K562 (cell line): Measurements from ENCODE around the gene LIN28B. TPM values are rescaled to one million over a fixed set of nuclear protein-coding genes. Genes with fewer than 3 reads are reported as not detected.
A peak's percentile ranks its signal among the peaks of the same experiment; 100 is the strongest.

ENCODE experiments used
- E2F3 ChIP-seq: fragments of 250-450 bp; sonication (Bioruptor Pico); IDR thresholded peaks from 2 replicates; pipeline ENCODE4 v1.4.0; 2020; ENCODE audit warnings: mild to moderate bottlenecking
- HDAC8 ChIP-seq: fragments of 450-650 bp; IDR thresholded peaks from 2 replicates; pipeline ENCODE4 v1.6.1; 2016; ENCODE audit warnings: mild to moderate bottlenecking, missing genetic modification characterization, moderate library complexity, missing compliant biosample characterization
- MAZ ChIP-seq, 2 experiments: fragments of 450-650 bp in 1 of 2; sonication (generic) in 1 of 2; formaldehyde crosslinking; IDR thresholded peaks in 1 of 2; conservative IDR thresholded peaks in 1 of 2; 2 replicates each; pipeline versions ENCODE4 v1.4.0 to v1.5.0; 2020; ENCODE audit warnings: mild to moderate bottlenecking in 1 of 2, missing genetic modification reagents in 1 of 2
- MBD2 ChIP-seq: sonication (generic); IDR thresholded peaks from 2 replicates; pipeline ENCODE4 v1.6.1; 2016; ENCODE audit warnings: low read depth, borderline replicate concordance
- NFYB ChIP-seq: IDR thresholded peaks from 2 replicates; pipeline ENCODE4 v1.6.1; 2011; ENCODE audit warnings: mild to moderate bottlenecking, moderate library complexity; ENCODE audit not compliant: insufficient read length; ENCODE audit errors: extremely low read depth
- PHB2 ChIP-seq: fragments of 450-650 bp; IDR thresholded peaks from 2 replicates; pipeline ENCODE4 v1.6.1; 2017; ENCODE audit warnings: low read depth
- SLC30A9 ChIP-seq: fragments of 250-450 bp; sonication (Bioruptor Pico); IDR thresholded peaks from 2 replicates; pipeline ENCODE4 v1.8.0; 2022; ENCODE audit warnings: mild to moderate bottlenecking, moderate library complexity
- SP2 ChIP-seq: IDR thresholded peaks from 2 replicates; pipeline ENCODE4 v1.6.1; 2011; ENCODE audit warnings: mild to moderate bottlenecking, low read depth, low read length, moderate library complexity; ENCODE audit not compliant: poor library complexity, severe bottlenecking; ENCODE audit errors: extremely low read depth
- SRSF9 ChIP-seq: fragments of 200-400 bp; formaldehyde crosslinking; IDR thresholded peaks from 2 replicates; pipeline ENCODE4 v1.6.1; 2017; ENCODE audit warnings: low read depth, low read length, borderline replicate concordance
- STAT5A ChIP-seq: IDR thresholded peaks from 2 replicates; pipeline ENCODE4 v1.6.1; 2012; ENCODE audit warnings: low read length, inconsistent platforms, borderline replicate concordance
- TEAD1 ChIP-seq, 2 experiments: fragments of 450-650 bp in 1 of 2; sonication (generic) in 1 of 2; formaldehyde crosslinking; IDR thresholded peaks; 2 replicates each; pipeline versions ENCODE4 v1.4.0 to v1.8.0; 2020 to 2022; ENCODE audit warnings: mild to moderate bottlenecking in 2 of 2, missing genetic modification reagents in 1 of 2
- THAP12 ChIP-seq: fragments of 250-450 bp; sonication (Bioruptor Pico); IDR thresholded peaks from 2 replicates; pipeline ENCODE4 v1.9.0; 2021; ENCODE audit warnings: mild to moderate bottlenecking, inconsistent platforms
- ZFP36 ChIP-seq: fragments of 150-350 bp; IDR thresholded peaks from 2 replicates; pipeline ENCODE4 v1.6.1; 2018; ENCODE audit warnings: low read length, low read depth; ENCODE audit not compliant: partially characterized antibody
- polyA plus RNA-seq, 8 experiments: library from polyadenylated mRNA; depleted of rRNA in 4 of 8; stranded (reverse) in 5 of 8; unstranded in 3 of 8; fragments of >200 nt; fragmentation: Nextera tagmentation in 2 of 8; fragmentation: Illumina TruSeq in 1 of 8; extraction: Ambion mirVana in 2 of 8; extraction: Trizol in 1 of 8; gene quantifications; 2 replicates each; pipeline versions ENCODE4 v1.2.1 to v1.2.3, GENCODE V29; 2011 to 2014; ENCODE audit warnings: inconsistent platforms in 1 of 8, missing spikeins in 1 of 8
- total RNA-seq, 7 experiments: library from RNA; depleted of rRNA in 6 of 7; stranded (reverse); fragments of >200 nt in 6 of 7; fragmentation: Illumina TruSeq in 2 of 7; extraction: Trizol in 2 of 7; gene quantifications; 2 replicates each; pipeline versions ENCODE4 v1.2.1 to v1.2.3, GENCODE V29; 2011 to 2021; ENCODE audit warnings: low replicate concordance in 1 of 7
- TF ChIP-seq, protein P1 (sequence below): fragments of 450-650 bp; IDR thresholded peaks from 2 replicates; pipeline ENCODE4 v1.6.1; 2016; ENCODE audit warnings: low read depth, mild to moderate bottlenecking, moderate library complexity
- TF ChIP-seq, protein P2 (sequence below): sonication (generic); formaldehyde crosslinking; IDR thresholded peaks from 2 replicates; pipeline ENCODE4 v1.8.0; 2023; ENCODE audit warnings: missing genetic modification reagents, mild to moderate bottlenecking, borderline replicate concordance
- TF ChIP-seq, protein P3 (sequence below), 2 experiments: fragments of 450-650 bp; IDR thresholded peaks; 2 replicates each; pipeline ENCODE4 v1.6.1; 2018; ENCODE audit warnings: mild to moderate bottlenecking in 2 of 2, low read depth in 1 of 2; ENCODE audit not compliant: partially characterized antibody in 2 of 2

Gene LIN28B
- total and polyA plus RNA-seq, 9 of the 15 experiments (the other 6 are each of a cell fraction or from before 2014, with no cell fraction given) = 20.9 to 77.3 (median 42.1) TPM

DNA sequence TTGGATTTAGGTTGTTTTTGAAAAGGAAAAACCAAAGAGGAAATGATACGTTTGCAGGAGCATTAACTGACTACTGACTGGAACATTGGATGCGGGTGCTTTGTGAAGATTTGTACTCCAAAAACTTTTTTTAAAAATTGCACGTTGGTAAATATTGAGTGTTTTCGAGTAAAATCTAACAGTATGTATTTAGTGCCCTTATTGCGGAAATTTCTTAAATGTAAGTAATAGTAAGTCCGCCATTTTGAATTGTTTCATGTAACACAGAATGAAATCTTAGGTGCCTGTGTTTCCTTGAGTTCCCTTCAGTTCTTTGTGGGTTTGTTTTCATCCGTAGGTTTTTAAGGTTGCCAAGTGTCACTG is 15.2 kb upstream of the LIN28B start (continued):
- TF ChIP-seq STAT5A = no peak
- TF ChIP-seq TEAD1 (CRISPR knock-in tag; IDR thresholded peaks at IDR 0.05) = no peak
- TF ChIP-seq, protein P1, sequence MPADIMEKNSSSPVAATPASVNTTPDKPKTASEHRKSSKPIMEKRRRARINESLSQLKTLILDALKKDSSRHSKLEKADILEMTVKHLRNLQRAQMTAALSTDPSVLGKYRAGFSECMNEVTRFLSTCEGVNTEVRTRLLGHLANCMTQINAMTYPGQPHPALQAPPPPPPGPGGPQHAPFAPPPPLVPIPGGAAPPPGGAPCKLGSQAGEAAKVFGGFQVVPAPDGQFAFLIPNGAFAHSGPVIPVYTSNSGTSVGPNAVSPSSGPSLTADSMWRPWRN = no peak
- peak in 1 of 2 experiments; percentile 32; a peak in 1 of 4 replicates for TF ChIP-seq MAZ (CRISPR knock-in tag; conservative IDR thresholded peaks at IDR 0.05 in 1 of 2, IDR thresholded peaks at IDR 0.05 in 1 of 2)
- no peak for TF ChIP-seq SRSF9
- TF ChIP-seq THAP12 = no peak
- TF ChIP-seq ZFP36 = no peak
- TF ChIP-seq MBD2 = no peak
- no peak for TF ChIP-seq SLC30A9
- TF ChIP-seq NFYB = no peak
- TF ChIP-seq, protein P2, sequence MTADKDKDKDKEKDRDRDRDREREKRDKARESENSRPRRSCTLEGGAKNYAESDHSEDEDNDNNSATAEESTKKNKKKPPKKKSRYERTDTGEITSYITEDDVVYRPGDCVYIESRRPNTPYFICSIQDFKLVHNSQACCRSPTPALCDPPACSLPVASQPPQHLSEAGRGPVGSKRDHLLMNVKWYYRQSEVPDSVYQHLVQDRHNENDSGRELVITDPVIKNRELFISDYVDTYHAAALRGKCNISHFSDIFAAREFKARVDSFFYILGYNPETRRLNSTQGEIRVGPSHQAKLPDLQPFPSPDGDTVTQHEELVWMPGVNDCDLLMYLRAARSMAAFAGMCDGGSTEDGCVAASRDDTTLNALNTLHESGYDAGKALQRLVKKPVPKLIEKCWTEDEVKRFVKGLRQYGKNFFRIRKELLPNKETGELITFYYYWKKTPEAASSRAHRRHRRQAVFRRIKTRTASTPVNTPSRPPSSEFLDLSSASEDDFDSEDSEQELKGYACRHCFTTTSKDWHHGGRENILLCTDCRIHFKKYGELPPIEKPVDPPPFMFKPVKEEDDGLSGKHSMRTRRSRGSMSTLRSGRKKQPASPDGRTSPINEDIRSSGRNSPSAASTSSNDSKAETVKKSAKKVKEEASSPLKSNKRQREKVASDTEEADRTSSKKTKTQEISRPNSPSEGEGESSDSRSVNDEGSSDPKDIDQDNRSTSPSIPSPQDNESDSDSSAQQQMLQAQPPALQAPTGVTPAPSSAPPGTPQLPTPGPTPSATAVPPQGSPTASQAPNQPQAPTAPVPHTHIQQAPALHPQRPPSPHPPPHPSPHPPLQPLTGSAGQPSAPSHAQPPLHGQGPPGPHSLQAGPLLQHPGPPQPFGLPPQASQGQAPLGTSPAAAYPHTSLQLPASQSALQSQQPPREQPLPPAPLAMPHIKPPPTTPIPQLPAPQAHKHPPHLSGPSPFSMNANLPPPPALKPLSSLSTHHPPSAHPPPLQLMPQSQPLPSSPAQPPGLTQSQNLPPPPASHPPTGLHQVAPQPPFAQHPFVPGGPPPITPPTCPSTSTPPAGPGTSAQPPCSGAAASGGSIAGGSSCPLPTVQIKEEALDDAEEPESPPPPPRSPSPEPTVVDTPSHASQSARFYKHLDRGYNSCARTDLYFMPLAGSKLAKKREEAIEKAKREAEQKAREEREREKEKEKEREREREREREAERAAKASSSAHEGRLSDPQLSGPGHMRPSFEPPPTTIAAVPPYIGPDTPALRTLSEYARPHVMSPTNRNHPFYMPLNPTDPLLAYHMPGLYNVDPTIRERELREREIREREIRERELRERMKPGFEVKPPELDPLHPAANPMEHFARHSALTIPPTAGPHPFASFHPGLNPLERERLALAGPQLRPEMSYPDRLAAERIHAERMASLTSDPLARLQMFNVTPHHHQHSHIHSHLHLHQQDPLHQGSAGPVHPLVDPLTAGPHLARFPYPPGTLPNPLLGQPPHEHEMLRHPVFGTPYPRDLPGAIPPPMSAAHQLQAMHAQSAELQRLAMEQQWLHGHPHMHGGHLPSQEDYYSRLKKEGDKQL (CRISPR knock-in tag) = no peak
- TF ChIP-seq SP2 = no peak
- TF ChIP-seq, protein P3, sequence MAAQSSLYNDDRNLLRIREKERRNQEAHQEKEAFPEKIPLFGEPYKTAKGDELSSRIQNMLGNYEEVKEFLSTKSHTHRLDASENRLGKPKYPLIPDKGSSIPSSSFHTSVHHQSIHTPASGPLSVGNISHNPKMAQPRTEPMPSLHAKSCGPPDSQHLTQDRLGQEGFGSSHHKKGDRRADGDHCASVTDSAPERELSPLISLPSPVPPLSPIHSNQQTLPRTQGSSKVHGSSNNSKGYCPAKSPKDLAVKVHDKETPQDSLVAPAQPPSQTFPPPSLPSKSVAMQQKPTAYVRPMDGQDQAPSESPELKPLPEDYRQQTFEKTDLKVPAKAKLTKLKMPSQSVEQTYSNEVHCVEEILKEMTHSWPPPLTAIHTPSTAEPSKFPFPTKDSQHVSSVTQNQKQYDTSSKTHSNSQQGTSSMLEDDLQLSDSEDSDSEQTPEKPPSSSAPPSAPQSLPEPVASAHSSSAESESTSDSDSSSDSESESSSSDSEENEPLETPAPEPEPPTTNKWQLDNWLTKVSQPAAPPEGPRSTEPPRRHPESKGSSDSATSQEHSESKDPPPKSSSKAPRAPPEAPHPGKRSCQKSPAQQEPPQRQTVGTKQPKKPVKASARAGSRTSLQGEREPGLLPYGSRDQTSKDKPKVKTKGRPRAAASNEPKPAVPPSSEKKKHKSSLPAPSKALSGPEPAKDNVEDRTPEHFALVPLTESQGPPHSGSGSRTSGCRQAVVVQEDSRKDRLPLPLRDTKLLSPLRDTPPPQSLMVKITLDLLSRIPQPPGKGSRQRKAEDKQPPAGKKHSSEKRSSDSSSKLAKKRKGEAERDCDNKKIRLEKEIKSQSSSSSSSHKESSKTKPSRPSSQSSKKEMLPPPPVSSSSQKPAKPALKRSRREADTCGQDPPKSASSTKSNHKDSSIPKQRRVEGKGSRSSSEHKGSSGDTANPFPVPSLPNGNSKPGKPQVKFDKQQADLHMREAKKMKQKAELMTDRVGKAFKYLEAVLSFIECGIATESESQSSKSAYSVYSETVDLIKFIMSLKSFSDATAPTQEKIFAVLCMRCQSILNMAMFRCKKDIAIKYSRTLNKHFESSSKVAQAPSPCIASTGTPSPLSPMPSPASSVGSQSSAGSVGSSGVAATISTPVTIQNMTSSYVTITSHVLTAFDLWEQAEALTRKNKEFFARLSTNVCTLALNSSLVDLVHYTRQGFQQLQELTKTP (IDR thresholded peaks at IDR 0.05; ENCODE audit: low read depth in 1 of 2, partially characterized antibody in 2 of 2) = peak in 1 of 2 experiments; percentile 49
- no peak for TF ChIP-seq PHB2
- no peak for TF ChIP-seq E2F3
- no peak for TF ChIP-seq HDAC8 (tag)
